Uterus (tissue), 2 donors: ENCODE results near the gene SPSB2.

Experiments
- POLR2A ChIP-seq, 2 donors: fragments of 450-650 bp; IDR thresholded peaks; one replicate each; pipeline ENCODE4 v1.6.1; 2016; ENCODE audit warnings: antibody characterized with exemption in 2 of 2, mild to moderate bottlenecking in 1 of 2, moderate library complexity in 1 of 2
- TF ChIP-seq, protein P1 (sequence below), 4 experiments: fragments of 200-600 bp in 2 of 4; fragments of 450-650 bp in 2 of 4; sonication (generic) in 2 of 4; IDR thresholded peaks; one replicate each; pipeline ENCODE4 v1.5.1; 2016 to 2019; ENCODE audit warnings: antibody characterized with exemption in 4 of 4, mild to moderate bottlenecking in 2 of 4, moderate library complexity in 1 of 4

DNA sequence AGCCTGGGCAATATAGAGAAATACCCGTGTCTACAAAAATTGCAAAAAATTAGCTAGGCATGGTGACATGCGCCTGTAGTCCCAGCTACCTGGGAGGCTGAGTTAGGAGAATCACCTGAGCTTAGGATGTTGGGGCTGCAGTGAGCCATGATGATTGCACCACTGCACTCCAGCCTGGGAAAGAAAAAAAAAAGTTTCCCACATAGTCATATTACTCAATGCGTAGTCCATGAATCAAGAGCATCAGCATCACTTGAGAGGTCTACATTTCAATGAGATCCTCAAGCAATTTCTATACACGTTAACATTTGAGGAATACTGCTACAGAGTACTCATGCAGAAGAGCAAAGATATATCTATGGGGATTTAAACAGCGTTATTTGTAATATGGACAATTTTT is 26.3 kb upstream of the SPSB2 start:
- TF ChIP-seq POLR2A (IDR thresholded peaks at IDR 0.05): no peak
- TF ChIP-seq, protein P1, sequence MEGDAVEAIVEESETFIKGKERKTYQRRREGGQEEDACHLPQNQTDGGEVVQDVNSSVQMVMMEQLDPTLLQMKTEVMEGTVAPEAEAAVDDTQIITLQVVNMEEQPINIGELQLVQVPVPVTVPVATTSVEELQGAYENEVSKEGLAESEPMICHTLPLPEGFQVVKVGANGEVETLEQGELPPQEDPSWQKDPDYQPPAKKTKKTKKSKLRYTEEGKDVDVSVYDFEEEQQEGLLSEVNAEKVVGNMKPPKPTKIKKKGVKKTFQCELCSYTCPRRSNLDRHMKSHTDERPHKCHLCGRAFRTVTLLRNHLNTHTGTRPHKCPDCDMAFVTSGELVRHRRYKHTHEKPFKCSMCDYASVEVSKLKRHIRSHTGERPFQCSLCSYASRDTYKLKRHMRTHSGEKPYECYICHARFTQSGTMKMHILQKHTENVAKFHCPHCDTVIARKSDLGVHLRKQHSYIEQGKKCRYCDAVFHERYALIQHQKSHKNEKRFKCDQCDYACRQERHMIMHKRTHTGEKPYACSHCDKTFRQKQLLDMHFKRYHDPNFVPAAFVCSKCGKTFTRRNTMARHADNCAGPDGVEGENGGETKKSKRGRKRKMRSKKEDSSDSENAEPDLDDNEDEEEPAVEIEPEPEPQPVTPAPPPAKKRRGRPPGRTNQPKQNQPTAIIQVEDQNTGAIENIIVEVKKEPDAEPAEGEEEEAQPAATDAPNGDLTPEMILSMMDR (IDR thresholded peaks at IDR 0.05): no peak
